H1 (cell line): Measurements from ENCODE around the gene CHST11. TPM values are rescaled to one million over a fixed set of nuclear protein-coding genes. Genes with fewer than 3 reads are reported as not detected.
A peak's percentile ranks its signal among the peaks of the same experiment; 100 is the strongest.

Experiments used
- CBX8 ChIP-seq: fragments of 300-800, 300-1000 bp; sonication (generic); IDR thresholded peaks from 2 replicates; pipeline ENCODE4 v1.7.1; 2016; ENCODE audit warnings: low read depth, low read length, borderline replicate concordance
- CHD1 ChIP-seq: IDR thresholded peaks from 2 replicates; pipeline ENCODE4 v1.6.1; 2012; ENCODE audit warnings: low read depth, low read length, improper control_type of control experiment
- CTBP2 ChIP-seq: IDR thresholded peaks from 2 replicates; pipeline ENCODE4 v1.7.0; 2011; ENCODE audit warnings: borderline replicate concordance, mild to moderate bottlenecking, moderate library complexity, mixed read lengths, low read length; ENCODE audit not compliant: insufficient read depth, insufficient read length
- GABPA ChIP-seq: IDR thresholded peaks from 2 replicates; pipeline ENCODE4 v1.6.1; 2011; ENCODE audit warnings: mild to moderate bottlenecking, low read length, moderate library complexity, borderline replicate concordance; ENCODE audit not compliant: insufficient read depth
- HDAC6 ChIP-seq: IDR thresholded peaks from one replicate; pipeline ENCODE4 v1.7.1; 2012; ENCODE audit warnings: low read depth, mild to moderate bottlenecking, inconsistent platforms, low read length, moderate library complexity
- KDM5A ChIP-seq: fragments of 200-600 bp; IDR thresholded peaks from 2 replicates; pipeline ENCODE4 v1.7.1; 2012; ENCODE audit warnings: mild to moderate bottlenecking, low read length, inconsistent platforms, mixed read lengths
- PHF8 ChIP-seq: fragments of 200-600 bp; sonication (generic); conservative IDR thresholded peaks from 2 replicates; pipeline ENCODE4 v1.7.1; 2012; ENCODE audit warnings: low read depth, mild to moderate bottlenecking, inconsistent platforms, low read length, moderate library complexity
- POLR2A ChIP-seq, 2 experiments: IDR thresholded peaks; 1 replicate in 1 of 2; 2 replicates in 1 of 2; pipeline ENCODE4 v1.6.1; 2011; ENCODE audit warnings: low read depth in 2 of 2, low read length in 2 of 2, mild to moderate bottlenecking in 2 of 2; ENCODE audit errors: control extremely low read depth in 1 of 2
- POLR2AphosphoS5 ChIP-seq: IDR thresholded peaks from 2 replicates; pipeline ENCODE4 v1.6.1; 2011; ENCODE audit warnings: low read depth, low read length
- RBBP5 ChIP-seq: IDR thresholded peaks from 2 replicates; pipeline ENCODE4 v1.7.1; 2012; ENCODE audit warnings: low read depth, mild to moderate bottlenecking, inconsistent platforms, low read length, moderate library complexity, borderline replicate concordance
- SAP30 ChIP-seq: fragments of 300-600 bp; sonication (generic); IDR thresholded peaks from 2 replicates; pipeline ENCODE4 v1.7.1; 2012; ENCODE audit warnings: low read length, moderate library complexity, mild to moderate bottlenecking, inconsistent platforms; ENCODE audit not compliant: insufficient read depth, insufficient replicate concordance
- SIN3A ChIP-seq, 2 experiments: IDR thresholded peaks in 1 of 2; conservative IDR thresholded peaks in 1 of 2; 2 replicates each; pipeline ENCODE4 v1.6.1; 2011 to 2012; ENCODE audit warnings: low read length in 2 of 2, improper control_type of control experiment in 1 of 2, low read depth in 1 of 2, mild to moderate bottlenecking in 1 of 2
- SIX5 ChIP-seq: IDR thresholded peaks from 2 replicates; pipeline ENCODE4 v1.6.1; 2011; ENCODE audit warnings: mild to moderate bottlenecking, low read depth, low read length
- SP4 ChIP-seq: IDR thresholded peaks from 2 replicates; pipeline ENCODE4 v1.6.1; 2012; ENCODE audit warnings: low read length, inconsistent platforms
- SUZ12 ChIP-seq: fragments of 200-600 bp; sonication (generic); IDR thresholded peaks from 2 replicates; pipeline ENCODE4 v1.6.1; 2012; ENCODE audit warnings: mild to moderate bottlenecking, inconsistent platforms, low read length, moderate library complexity, mixed read lengths
- polyA plus RNA-seq, 7 experiments: library from polyadenylated mRNA; depleted of rRNA in 3 of 7; stranded (reverse) in 5 of 7; unstranded in 2 of 7; fragments of >200 nt in 5 of 7; fragments of 200-250 nt in 2 of 7; gene quantifications; 1 replicate in 5 of 7; 2 replicates in 1 of 7; 4 replicates in 1 of 7; pipeline versions ENCODE4 v1.2.1 to v1.2.3, GENCODE V29; 2011 to 2013; ENCODE audit warnings: missing spikeins in 2 of 7, mixed read lengths in 2 of 7
- total RNA-seq: library from RNA; stranded (reverse); fragmentation: NEBNext Ultra II Directional; extraction: Animal tissue kit (Norgen Biotek cat#: 25700); gene quantifications from 2 replicates; pipeline ENCODE4 v1.2.1, GENCODE V29; 2021
- TF ChIP-seq, protein P1 (sequence below): IDR thresholded peaks from 2 replicates; pipeline ENCODE4 v1.6.1; 2011; ENCODE audit warnings: low read depth, mild to moderate bottlenecking, low read length; ENCODE audit not compliant: insufficient read depth

CHST11 gene
- total and polyA plus RNA-seq, 2 of the 8 experiments (the other 6 are each of a cell fraction or from before 2014, with no cell fraction given) = 14.4 to 20.8 TPM

DNA sequence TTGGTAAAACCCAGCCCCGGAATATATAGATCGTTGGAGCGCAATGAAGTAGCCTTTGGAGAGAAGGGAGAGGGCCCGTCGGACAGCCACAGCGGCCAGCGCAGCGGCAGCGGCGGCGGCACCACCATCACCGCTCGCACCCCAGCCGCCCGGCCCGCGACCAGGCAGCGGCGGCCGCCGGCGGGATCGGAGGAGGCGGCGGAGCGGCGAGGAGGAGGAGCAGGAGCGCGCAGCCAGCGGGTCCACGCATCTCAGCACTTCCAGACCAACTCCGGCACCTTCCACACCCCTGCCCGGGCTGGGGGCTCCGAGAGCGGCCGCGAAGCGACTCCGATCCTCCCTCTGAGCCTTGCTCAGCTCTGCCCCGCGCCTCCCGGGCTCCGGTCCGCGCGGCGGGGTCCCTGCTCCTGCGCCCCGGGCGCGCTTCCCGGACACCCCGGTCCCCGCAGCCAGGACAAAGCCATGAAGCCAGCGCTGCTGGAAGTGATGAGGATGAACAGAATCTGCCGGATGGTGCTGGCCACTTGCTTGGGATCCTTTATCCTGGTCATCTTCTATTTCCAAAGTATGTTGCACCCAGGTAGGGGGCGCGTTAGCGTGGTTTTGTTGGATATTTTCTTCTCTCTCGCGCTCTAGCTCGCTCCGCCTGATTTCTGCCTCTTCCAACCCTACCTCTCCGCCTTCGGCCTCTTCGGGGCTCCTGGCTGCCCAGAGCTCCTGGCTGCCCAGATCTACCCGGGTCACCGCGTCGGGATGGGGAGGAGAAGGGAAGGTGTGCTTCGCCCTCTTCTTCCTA lies 400 bp downstream of the CHST11 start (continued):
- peak; percentile 53 for TF ChIP-seq SAP30
- TF ChIP-seq HDAC6 = no peak
- no peak for TF ChIP-seq CHD1
- TF ChIP-seq CTBP2 = peak; percentile 21
- peak; percentile 26 to 82 for TF ChIP-seq POLR2A (IDR thresholded peaks at IDR 0.05; ENCODE audit: control extremely low read depth in 1 of 2, low read depth in 2 of 2, low read length in 2 of 2)
- TF ChIP-seq POLR2AphosphoS5 = peak; percentile 58; the same call in 1 of the 2 replicates
- TF ChIP-seq SUZ12 = no peak; the same call in 1 of the 2 replicates
- no peak for TF ChIP-seq KDM5A
- TF ChIP-seq GABPA = no peak
- no peak for TF ChIP-seq SIX5
- TF ChIP-seq RBBP5 = peak; percentile 73; the same call in 1 of the 2 replicates
- no peak for TF ChIP-seq CBX8
- peak; percentile 54 for TF ChIP-seq PHF8
- TF ChIP-seq SIN3A (conservative IDR thresholded peaks at IDR 0.05 in 1 of 2, IDR thresholded peaks at IDR 0.05 in 1 of 2; ENCODE audit: low read depth in 1 of 2, low read length in 2 of 2) = peak in 1 of 2 experiments; percentile 72; a peak in 2 of 4 replicates
- TF ChIP-seq, protein P1, sequence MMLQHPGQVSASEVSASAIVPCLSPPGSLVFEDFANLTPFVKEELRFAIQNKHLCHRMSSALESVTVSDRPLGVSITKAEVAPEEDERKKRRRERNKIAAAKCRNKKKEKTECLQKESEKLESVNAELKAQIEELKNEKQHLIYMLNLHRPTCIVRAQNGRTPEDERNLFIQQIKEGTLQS = no peak
- 0 out of 2 replicates have a peak, but pooled peaks have one; percentile 15 for TF ChIP-seq SP4
